ENCODE results near the gene LRRC23.

DNA sequence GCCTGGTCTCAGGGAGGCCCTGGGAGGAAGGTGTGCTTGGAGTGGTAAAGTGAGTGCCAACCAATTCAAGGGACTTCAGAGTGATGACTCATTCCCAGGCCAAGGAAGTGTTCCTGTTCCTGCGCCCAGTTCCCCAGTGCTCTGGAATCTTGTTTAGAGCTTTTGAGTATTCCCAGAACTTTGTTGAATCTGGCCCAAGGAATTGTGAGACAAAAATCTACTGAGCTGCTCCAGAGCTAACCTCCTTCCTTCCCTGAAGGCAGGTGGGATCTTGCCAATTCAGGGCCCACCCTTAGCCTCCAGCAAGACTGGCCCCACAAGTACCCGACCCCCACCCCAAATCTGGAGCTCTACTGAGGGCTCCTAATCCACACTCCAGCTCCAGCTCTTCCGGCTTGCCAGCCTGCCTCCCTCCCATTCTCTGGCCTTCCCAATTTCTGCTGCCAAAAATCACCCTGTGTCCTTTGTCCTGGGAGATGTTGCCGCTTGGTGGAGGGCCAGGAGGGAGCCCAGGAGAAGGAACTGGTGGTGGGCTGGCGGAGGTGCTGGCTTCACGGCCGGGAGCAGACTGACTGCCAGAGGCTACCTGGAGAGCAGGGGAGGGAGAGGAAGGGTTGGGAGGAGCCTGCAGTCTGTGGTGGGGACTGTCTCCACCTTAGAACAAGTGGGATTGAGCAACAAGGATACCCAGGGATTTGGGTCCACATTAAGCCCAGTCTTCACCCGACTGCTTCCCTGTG is 21.1 kb downstream of the LRRC23 start:
- TF ChIP-seq CTCF (IDR thresholded peaks at IDR 0.05; ENCODE audit: poor library complexity, severe bottlenecking) (no peak), RAD21 (conservative IDR thresholded peaks at IDR 0.05) (no peak), EZH2 (IDR thresholded peaks at IDR 0.05; ENCODE audit: borderline replicate concordance, insufficient read depth, low read length, poor library complexity, severe bottlenecking) (no peak), POLR2AphosphoS5 (IDR thresholded peaks at IDR 0.05) (no peak), MXI1 (conservative IDR thresholded peaks at IDR 0.05; ENCODE audit: poor library complexity, severe bottlenecking) (no peak), EP300 (conservative IDR thresholded peaks at IDR 0.05; ENCODE audit: poor library complexity, severe bottlenecking) (no peak), REST (IDR thresholded peaks at IDR 0.05; ENCODE audit: borderline replicate concordance) (peak; percentile 36)

All from neural cell (in vitro differentiated cells).